GM21381 (cell line): ENCODE results near the gene PPFIBP1.
"Not testable (repeated sequence)": the region's sequence is repeated elsewhere in the genome, so short reads cannot be mapped to it uniquely, and the experiment has no call there.

Experiments used
- ATAC-seq: cut with Tn5 transposase; IDR thresholded peaks from one replicate; pipeline ENCODE4 v1.9.1; 2021; ENCODE audit warnings: mild to moderate bottlenecking, moderate library complexity; ENCODE audit not compliant: unreplicated experiment

PPFIBP1 gene

GRCh38 chr12:27703720-27704452, 179.9 kb downstream of the PPFIBP1 start:
- ATAC-seq, result peak; percentile 88

DNA sequence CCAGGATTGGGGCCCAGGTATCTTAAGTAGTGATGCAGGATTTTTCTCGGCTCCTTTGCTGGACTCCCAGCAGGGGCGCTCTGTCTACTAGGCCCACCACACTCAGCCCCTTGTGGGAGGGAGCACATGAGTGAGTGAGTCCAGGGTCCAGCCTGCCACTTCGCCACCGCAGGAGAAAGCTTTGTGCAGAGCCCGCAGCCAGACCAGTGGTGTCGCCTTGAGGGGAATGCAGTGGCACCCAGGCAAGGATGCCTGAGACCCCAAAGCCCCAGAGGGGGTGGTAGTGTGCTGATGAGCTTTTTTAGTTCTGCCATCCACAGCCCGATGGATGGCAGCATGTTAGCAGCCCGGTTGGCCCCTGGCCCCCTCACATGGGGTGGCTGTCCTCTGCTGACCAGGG, 181.3 kb downstream of the PPFIBP1 start:
- no peak for ATAC-seq

- no peak for ATAC-seq
These were observed 183.2 kb downstream of the PPFIBP1 start for GRCh38 chr12:27707216-27707615.

GRCh38 chr12:27709212-27709931, 185.4 kb downstream of the PPFIBP1 start:
- ATAC-seq, result no peak

- ATAC-seq, result peak; percentile 33
These were observed 186.1 kb downstream of the PPFIBP1 start for GRCh38 chr12:27709932-27710591.

DNA sequence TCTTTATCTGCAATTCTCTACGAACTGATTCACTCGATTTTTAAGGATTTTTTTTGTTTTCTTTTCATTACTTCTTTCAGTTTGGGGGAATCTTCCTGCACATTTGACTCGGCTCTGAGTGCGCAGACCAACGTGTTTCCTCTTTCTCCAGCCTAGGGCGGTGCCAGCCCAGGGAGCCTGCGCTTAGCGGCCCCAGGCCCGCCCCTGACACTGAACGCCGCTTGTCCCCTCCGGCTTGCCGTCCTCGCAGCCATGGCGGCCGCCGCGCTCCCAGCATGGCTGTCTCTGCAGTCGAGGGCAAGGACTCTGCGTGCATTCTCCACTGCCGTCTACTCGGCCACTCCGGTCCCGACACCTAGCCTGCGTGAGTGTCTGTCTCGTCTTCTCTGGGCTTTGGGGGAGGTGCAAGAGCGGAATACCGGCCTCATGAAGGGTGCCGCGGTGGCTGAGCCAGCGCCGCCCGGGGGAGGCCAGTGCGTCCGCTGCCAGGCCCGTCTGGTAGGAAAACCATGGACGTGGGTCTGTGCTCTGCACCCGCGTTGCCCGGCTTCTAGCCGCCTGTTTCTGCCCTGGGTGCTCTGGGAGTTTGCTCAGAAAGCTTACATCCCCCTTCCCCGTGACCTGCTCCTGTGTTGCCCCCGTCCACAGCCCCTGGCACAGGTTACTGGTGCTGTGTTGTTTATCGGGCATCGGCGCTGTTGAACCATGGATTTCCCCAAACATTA, 186.7 kb downstream of the PPFIBP1 start, which contains the start of gene MRPS35:
Gene MRPS35 (plus strand): TSS at position 241 of the 725 bp plus-strand sequence. CDS start 12 bp downstream, at position 253.
- ATAC-seq, result peak; percentile 96

DNA sequence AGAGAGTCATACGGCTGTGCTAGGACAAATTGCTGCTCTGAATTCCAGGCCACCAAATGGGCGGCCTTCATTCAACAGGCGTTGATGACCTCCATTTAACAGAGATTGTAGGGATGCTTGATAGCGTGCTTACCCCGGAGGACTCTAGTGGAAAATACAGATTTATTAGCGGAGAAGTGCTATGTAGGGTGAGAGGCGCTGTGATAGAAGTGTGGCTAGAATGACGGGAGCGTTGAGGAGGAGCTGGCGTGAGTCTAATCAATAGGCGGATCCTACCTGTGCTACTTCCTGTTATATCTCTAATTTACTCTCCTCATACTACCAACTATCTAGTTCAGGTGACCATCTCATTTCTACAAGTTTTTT, 187.3 kb downstream of the PPFIBP1 start:
- peak; percentile 15 for ATAC-seq

GRCh38 chr12:27711967-27712366, 188.0 kb downstream of the PPFIBP1 start:
- ATAC-seq, result no peak

DNA sequence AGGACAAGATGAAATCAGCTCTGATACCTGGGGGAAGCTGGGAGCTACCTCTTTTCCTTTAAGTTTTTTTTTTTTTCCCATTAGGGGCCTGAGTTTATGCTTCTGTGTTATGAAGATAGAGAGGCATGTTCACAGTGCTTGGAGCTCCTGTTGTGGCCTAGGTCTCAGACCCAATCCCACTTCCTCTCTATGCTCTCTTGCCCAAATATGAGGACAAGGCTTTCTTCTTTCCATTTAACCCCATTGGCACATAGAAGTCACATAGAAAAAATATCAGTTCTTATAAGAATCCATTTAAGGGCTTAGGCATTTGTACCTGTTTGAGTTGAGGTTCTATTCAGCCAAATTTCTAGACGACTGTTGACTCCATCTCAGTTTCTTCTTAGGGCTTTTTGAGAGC, 199.2 kb downstream of the PPFIBP1 start:
- ATAC-seq, result no peak

GRCh38 chr12:27730097-27730588, 206.1 kb downstream of the PPFIBP1 start:
- ATAC-seq, result no peak

GRCh38 chr12:27732281-27732680, 208.3 kb downstream of the PPFIBP1 start:
- ATAC-seq, result no peak

DNA sequence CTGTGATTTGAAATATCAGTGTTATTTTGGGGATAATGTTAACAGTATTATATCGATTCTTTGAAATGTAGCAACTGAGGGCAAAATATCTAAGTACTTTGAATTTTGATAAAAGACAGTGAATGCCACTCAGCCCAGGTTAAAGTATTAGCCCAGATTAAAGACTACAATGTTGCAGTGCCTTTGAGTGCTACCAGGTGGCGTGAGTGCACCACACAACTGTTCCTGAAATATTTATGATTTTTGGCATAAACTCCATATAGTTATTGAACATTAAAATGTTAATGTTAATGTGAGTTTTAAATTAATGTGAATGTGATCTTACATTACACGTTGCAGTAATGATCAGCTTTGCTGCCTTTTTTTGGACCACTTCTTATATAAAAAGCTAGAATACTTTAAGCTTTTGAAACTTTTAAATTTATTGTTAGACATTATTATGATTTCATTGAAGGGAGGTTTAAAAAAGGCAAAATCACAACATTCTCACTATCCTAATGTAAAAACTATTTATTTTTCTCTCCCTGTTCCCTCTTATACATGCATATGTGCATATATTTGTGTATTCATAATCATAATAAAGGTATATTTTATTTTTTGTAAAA, 209.1 kb downstream of the PPFIBP1 start:
- no peak for ATAC-seq

DNA sequence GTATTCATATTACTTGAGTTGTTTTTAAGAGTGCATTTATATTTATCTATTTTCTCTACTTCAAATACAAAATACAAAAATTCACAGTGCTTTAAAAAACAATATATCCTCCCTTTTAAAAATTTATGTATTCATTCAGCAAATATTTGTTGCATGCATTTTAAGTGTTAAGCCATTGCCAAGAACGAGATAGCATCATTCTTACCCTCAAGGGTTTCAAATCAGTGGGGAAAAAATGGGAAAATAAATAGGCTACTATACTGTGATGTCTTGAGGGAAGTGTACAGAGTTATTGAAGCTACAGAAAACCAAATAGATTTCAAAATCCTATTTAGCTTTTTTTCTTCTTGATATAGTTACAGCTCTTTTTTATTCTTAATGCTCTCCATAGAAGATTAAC, 209.8 kb downstream of the PPFIBP1 start:
- ATAC-seq, result no peak

DNA sequence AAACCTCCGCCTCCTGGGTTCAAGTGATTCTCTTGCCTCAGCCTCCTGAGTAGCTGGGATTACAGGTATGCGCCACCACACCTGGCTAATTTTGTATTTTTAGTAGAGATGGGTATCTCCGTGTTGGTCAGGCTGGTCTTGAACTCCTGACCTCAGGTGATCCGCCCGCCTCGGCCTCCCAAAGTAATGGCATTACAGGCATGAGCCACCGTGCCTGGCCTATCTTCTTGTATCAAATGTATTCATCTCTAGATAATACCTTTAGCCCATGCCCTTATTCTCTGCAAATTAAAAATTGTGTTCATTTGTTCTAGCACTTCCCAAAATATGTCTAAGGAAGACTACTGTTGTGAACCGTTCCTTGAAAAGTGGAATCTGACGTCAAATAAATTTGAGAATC, 210.3 kb downstream of the PPFIBP1 start:
- ATAC-seq, result not testable (repeated sequence)

- ATAC-seq, result no peak
These were observed 219.6 kb downstream of the PPFIBP1 start for GRCh38 chr12:27743601-27744000.
